HG02798 (cell line): ENCODE measurements around the gene ADAD2.

Source experiments
- ATAC-seq: cut with Tn5 transposase; IDR thresholded peaks from one replicate; pipeline ENCODE4 v1.9.1; 2021; ENCODE audit warnings: mild to moderate bottlenecking; ENCODE audit not compliant: unreplicated experiment, poor library complexity

Gene ADAD2

DNA sequence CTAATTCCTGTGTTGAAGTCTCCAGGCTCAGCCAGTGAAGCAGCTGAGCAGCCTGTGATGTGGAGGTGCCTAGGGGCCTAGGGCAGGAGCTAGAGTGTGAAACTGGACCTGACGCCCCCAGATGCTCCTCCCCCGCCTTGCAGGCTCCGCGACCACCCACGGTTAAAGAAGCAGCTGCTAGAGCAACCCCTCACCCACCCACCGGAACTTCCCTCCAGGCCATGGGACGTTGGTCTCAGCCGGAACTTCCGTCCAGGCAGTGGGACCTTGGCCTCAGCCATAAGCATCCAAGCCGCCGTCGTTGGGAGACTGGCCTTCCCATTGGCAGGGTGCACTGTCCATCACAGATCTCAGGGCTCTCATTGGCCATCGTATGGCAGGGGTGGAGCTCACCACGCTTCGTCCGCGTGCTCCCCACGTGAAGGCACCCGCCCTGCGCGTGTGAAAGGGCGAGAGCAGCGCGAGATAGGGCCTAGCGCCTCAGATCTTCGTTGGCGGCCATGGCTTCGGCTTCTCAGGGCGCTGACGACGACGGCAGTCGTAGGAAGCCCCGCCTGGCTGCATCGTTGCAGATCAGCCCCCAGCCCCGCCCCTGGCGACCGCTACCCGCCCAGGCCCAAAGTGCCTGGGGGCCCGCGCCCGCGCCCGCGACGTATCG lies at the start of gene ADAD2:
TSS of gene ADAD2 (plus strand) at position 427 of the 658 bp plus-strand sequence. CDS start at position 501, 74 bp downstream.
- ATAC-seq: no peak

GRCh38 chr16:84143081-84143480 lies 47.9 kb upstream of the ADAD2 start:
- no peak for ATAC-seq

DNA sequence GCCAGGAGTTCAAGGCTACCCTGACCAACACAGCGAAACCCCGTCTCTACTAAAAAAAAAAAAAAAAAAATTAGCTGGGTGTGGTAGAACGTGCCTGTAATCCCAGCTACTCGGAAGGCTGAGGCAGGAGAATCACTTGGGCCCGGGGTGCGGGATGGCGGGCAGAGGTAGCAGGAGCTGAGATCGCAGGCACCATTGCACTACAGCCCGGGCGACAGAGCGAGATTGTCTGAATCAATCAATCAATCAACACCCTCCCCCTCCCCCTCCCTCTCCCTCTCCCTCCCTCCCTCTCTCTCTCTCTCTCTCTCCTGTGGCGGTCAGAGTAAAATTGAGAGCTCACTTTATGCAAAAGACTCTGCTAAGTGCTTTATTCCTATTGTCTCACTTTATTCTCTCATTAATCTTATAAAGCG lies 47.2 kb upstream of the ADAD2 start:
- no peak for ATAC-seq

DNA sequence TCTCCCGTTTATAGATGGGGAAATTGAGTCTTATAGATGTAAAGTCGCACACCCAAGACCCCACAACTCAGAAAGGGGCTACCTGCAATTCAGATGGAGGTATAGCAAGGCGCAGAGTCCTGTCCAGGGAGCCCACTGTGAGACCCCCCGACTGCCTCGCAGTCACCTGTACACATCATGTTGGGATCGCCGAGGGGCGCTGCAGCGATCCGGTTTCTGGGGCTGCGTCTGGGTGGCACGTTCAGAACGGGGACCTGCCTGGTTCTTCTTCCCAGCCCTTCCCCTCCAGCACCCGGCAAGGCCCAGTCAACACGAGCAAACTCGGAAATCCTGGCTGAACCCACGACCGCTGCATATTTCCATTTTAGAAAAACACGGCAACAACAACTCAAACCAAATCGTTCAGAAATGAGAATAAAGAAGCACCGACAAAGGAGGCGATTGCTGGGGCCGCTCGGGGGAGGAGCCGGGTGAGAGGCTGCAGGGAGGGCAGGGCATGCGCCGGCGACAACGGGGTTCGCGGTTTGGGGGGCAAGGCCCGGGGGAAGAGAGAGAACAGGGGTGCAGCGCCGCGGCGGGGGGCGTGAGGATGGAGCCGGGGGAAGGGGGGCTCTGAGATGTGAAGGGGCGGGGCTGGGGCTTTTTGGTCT lies 46.6 kb upstream of the ADAD2 start:
- no peak for ATAC-seq

- peak; percentile 89 for ATAC-seq
Measured at GRCh38 chr16:84144859-84145639, 45.9 kb upstream of the ADAD2 start, which contains the start of the genes DNAAF1 and HSDL1. Gene DNAAF1, plus strand, starts transcription at chr16:84145308. Its CDS starts 133 bp downstream, at chr16:84145441. Gene HSDL1, minus strand, starts transcription at chr16:84145177. Its CDS starts 13,856 bp downstream, at chr16:84131321.

DNA sequence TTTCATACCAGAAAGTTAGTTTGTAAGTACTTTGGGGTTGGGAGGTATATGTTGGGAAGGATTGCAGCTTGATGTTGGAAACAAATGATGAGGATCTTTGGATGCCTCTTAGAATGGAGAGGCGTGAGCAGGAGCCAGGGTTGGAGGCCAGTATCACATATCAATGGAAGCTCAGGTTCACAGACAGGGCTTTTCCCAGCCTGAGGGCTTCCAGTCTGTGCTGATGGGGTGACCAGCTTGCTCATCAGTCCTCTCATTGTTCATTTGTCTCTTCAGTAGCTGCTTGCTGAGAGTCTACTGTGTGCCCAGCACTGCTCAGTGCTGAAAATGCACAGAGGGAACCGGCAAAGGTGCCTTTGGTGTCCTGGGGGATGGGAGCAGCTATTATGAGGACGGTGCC lies 40.0 kb upstream of the ADAD2 start:
- ATAC-seq: no peak

- ATAC-seq: no peak
Measured at GRCh38 chr16:84153660-84154214, 37.2 kb upstream of the ADAD2 start.

DNA sequence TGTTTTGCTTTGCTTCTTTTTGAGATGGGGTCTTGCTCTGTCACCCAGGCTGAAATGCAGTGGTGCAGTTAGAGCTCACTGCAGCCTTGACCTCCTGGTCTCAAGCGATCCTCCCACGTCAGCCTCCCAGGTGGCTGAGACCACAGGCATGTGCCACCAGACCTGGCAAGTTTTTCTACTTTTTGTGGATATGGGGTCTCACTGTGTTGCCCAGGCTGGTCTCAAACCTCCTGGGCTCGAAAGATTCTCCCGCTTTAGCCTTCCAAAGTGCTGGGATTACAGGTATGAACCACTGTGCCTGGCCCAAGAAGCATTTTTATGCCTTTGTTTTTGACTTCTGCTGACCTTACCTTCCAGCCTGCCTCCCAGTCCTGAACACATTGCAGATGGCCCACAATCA lies 35.7 kb upstream of the ADAD2 start:
- no peak for ATAC-seq

DNA sequence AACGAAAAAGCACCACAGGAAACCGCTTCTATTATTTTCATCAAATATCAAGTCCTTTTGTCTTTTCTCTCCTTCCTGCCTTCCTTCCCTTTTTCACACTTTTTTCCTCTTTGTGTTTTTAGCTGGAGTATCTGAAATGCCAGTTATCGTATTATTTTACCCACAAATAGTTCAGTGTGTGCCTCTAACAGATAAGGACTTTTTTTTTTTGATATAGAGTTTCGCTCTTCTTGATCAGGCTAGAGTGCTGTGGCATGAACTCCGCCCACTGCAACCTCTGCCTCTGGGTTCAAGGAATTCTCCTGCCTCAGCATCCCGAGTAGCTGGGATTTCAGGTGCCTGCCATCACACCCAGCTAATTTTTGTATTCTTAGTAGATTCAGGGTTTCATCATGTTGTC lies 35.2 kb upstream of the ADAD2 start:
- no peak for ATAC-seq

DNA sequence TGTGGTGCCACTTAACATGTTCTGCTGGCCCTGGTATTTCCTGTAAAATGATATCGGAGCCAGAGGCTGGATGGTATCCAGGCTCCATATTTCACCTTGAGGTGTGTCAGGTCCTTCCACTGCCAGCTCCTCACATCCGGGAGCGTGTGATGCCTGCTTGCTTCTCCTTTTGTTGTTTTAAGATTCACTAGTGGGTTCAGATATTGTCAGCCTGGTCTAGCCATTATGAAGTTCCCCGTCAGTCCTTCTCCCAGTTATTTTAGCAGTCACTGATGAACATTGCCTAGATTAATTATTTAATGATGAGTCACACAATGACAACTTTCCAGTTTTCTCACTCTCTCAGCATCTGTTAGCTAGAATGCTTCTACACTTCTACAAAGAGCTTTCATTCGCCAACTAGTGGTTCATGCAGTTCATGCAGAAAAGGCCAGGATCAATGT lies 34.6 kb upstream of the ADAD2 start:
- ATAC-seq: no peak

GRCh38 chr16:84159007-84159406 lies 31.9 kb upstream of the ADAD2 start:
- ATAC-seq: no peak

- no peak for ATAC-seq
Measured at GRCh38 chr16:84159800-84160199, 31.2 kb upstream of the ADAD2 start.

DNA sequence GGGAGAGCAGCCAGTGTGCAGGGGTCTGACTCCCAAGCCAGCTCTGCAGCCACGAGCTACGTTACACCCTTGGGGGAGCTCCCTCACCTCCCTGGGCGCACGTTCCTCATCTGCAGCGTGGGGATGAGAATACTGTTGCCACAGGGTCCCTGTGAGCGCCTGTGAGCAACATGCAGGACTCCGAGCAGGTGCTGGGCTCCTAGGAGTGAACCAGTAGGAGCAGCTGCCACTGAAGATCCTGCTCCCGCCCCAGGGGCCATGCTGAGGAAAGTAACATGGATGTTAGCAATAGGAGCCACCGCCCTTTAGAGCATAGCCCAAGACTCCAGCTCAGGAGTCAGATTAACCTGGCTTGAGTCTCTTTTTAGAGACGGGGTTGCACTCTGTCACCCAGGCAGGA lies 29.9 kb upstream of the ADAD2 start:
- ATAC-seq: no peak

- no peak for ATAC-seq
Measured at GRCh38 chr16:84161801-84162200, 29.2 kb upstream of the ADAD2 start.

DNA sequence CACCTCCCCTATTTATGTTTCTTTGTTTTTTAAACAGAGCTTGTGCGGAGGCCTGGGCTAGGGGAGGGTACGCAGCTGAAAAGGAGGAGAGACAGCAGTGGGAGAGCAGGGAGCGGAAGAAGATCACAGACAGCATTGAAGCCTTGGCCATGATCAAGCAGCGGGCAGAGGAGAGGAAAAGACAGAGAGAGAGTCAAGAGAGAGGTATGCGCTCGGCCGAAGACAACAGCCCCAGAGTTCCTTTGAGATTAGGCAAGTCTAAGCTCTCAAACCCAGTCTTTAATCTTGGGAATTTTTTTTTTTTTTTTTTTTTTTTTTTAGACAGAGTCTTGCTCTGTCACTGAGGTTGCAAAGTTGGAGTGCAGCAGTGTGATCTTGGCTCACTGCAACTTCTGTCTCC lies 25.2 kb upstream of the ADAD2 start:
- no peak for ATAC-seq

DNA sequence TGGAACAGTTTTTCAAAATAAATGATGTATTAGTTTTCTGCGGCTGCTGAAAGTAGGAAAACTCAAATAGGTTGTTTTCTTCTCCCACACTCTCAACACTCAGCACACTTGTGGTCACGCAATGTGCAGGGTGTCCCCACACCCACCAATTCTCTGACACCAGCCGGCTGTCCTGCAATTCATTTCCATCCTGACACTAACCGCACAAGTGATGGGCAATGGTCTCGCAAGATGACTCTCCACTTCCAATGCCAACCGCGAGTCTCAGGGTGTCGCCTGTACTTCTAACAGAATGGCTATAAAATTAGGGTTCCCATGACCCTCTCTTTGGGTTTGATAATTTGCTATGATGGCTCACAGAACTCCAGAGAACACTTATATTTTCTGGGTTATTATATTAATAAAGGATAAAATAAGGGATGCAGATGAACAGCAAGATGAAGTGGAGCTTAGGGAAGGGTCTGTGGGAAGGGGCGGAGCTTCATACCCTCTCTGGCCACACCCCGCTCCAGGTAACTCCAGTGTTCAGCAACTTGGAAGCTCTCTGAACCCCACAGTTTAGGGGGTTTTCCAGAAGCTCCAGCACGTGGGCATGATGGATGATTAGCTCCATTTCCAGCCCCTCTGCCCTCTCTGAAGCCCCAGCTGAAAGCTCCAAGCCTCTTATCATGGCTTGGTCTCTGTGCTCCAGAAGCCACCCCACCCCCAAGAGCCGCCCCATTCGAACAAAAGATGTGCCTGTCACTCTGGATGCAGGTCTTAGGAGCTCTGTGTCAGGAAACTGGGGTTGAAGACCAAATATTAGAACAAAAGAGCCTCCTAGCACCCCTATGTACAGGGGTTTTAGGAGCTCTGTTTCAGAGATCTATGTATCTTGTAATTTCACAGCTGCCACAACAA lies 23.9 kb upstream of the ADAD2 start:
- ATAC-seq: peak; percentile 53

DNA sequence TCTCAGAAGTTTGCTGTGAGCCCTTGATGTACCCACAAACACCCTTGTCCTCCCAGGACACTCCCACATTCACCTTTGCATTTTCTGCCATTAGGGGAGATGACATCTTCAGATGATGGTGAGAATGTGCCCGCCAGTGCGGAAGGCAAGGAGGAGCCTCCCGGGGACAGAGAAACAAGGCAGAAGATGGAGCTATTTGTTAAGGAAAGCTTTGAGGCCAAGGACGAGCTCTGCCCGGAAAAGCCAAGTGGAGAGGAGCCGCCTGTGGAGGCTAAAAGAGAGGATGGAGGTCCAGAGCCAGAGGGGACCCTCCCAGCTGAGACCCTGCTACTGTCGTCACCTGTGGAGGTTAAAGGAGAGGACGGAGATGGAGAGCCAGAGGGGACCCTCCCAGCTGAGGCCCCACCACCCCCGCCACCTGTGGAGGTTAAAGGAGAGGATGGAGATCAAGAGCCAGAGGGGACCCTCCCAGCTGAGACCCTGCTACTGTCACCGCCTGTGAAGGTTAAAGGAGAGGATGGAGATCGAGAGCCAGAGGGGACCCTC lies 21.1 kb upstream of the ADAD2 start:
- no peak for ATAC-seq

- ATAC-seq: no peak
Measured at GRCh38 chr16:84174396-84174795, 16.6 kb upstream of the ADAD2 start.

DNA sequence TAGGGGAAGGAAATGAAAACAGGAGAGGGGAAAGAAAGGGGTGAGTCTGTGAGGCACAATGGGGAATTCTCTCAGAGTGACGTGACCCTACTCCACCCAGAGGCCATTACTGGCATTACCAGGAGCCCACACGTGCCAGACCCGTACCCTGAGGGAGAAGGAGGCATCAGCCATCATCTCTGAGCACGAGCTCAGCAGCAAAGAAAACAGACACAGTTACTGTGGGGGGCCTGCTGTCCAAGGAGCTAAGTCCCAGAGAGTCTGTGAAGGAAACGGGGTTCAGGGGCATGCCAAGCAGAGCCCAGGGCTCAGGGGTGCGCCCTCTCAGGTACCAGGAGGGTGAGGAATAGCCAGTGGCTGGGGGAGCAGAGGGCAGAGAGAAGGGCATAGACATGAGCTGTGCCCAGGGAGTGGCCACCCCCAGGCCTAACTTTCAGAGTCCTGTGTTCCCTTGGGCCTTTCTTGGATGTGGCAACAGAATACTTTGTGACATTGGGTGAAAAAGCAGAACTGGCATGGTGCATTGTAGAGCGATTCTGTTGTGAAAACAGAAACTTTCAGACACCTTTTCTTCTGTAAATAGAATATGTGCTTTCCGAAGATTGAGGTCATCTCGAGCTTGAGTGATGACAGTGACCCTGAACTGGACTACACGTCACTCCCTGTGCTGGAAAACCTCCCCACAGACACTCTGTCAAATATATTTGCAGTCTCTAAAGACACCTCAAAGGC lies 15.4 kb upstream of the ADAD2 start:
- ATAC-seq: peak; percentile 60
